IPS-18a (cell line): ENCODE measurements around the gene TMEM154.

Experiments
- H3K27ac ChIP-seq: one replicate; pipeline ENCODE4 v1.5.1; 2013; ENCODE audit warnings: low read length
- H3K27me3 ChIP-seq: one replicate; pipeline ENCODE4 v1.6.1; 2013; ENCODE audit warnings: mild to moderate bottlenecking, low read length; ENCODE audit not compliant: control insufficient read depth, insufficient read depth
- H3K36me3 ChIP-seq: one replicate; pipeline ENCODE4 v1.6.1; 2013; ENCODE audit warnings: low read depth, low read length; ENCODE audit not compliant: control insufficient read depth
- H3K4me1 ChIP-seq: one replicate; pipeline ENCODE4 v1.6.1; 2013; ENCODE audit warnings: low read depth, low read length; ENCODE audit not compliant: control insufficient read depth
- H3K4me3 ChIP-seq: one replicate; pipeline ENCODE4 v1.5.1; 2013; ENCODE audit warnings: low read length
- H3K9ac ChIP-seq: one replicate; pipeline ENCODE4 v1.6.1; 2013; ENCODE audit warnings: mild to moderate bottlenecking, low read length, moderate library complexity
- H3K9me3 ChIP-seq: one replicate; pipeline ENCODE4 v1.6.1; 2013; ENCODE audit warnings: low read depth, low read length; ENCODE audit not compliant: control insufficient read depth

TMEM154 gene

DNA sequence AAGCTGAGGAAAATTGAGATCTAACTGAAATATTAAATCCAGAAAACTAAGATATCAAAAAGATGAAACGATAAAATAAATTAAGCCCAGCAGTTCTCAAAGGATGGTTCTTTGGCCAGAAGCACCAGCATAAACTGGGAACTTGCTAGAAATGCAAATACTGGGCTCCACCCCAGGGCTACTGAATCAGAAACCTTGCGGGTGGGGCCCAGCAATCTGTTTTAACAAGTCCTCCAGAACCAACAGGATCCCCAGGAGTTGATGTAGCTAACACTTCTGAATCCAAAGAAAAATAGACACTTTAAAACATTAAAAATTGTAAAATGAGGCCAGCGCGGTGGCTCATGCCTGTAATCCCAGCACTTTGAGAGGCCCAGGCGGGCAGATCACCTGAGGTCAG is 14.1 kb upstream of the TMEM154 start:
- H3K4me1 ChIP-seq: peaks cover 8% of the 10 kb centered on the region
- no peak overlapping the region for H3K27ac ChIP-seq
- no peak overlapping the region for H3K4me3 ChIP-seq
- no peak overlapping the region for H3K9ac ChIP-seq
- H3K27me3 ChIP-seq: no peaks in the 10 kb centered on the region
- no peaks in the 10 kb centered on the region for H3K36me3 ChIP-seq
- no peaks in the 10 kb centered on the region for H3K9me3 ChIP-seq

DNA sequence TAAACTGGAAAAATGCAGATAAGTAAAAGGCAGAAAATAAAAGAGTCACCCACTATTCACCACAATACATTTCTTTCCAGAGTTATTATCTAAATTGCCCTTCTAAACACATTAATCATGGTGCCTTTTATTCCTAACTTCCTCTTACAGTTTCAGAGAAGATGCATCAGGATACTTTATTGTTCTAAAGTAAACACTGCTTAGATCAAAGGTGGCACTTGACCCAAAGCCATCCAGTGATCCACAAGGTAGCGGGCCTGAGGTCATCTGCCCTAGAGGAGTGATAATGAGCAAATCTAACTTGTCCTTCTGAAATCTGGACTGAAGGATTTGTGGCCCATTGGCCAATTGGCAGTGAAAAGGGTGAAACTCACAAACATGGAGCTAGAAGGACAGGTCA is 12.0 kb upstream of the TMEM154 start:
- Histone ChIP-seq H3K4me3 (no peak overlapping the region), H3K27me3 (no peaks in the 10 kb centered on the region), H3K27ac (no peak overlapping the region), H3K9me3 (no peaks in the 10 kb centered on the region), H3K9ac (no peak overlapping the region), H3K36me3 (no peaks in the 10 kb centered on the region), H3K4me1 (no peaks in the 10 kb centered on the region)

DNA sequence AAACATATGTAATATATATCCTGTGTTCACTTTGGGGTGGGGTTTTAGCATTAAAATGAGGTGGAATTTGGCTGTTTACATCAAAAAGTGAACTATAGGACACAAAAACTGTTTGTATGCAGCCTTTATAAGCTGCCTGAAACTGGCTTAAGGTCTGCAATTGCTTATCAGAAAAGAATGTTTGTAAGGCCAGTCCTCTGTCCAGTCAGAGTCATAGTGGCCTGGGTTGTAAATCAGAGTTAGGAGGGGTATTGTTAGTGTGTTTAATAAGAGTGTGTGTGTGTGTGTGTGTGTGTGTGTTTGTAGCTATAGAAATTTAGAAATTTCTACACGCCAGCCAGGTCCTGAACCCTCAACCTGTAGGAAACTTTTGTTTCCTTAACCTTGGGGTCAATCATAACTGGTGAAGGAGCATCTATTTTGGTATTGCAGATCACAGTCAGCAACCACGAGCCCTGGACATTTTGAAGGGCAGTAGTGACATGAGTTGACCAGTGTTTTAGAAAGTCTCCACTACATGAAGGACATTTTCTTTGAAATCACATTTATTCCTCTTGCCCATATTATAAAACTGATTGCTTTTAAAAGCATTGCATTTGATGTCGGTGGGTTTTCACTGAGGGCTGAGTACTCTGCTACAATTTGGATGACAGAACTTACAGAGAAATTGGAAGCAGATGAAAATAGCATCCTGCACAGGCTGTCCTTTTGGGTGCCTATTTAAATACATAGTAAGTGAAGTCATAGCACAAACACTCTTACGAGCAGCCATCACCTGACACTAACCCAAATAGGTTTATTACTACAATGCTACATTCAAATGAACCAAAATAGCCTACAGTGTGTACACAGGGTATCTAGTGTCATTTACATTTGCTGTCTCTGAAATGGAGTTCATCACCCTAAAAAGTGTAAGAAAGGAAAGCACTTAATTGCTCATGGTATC is 11.2 kb upstream of the TMEM154 start:
- Histone ChIP-seq H3K36me3 (no peaks in the 10 kb centered on the region), H3K4me3 (no peak overlapping the region), H3K9me3 (no peaks in the 10 kb centered on the region), H3K9ac (no peak overlapping the region), H3K27ac (no peak overlapping the region), H3K4me1 (no peaks in the 10 kb centered on the region), H3K27me3 (no peaks in the 10 kb centered on the region)

DNA sequence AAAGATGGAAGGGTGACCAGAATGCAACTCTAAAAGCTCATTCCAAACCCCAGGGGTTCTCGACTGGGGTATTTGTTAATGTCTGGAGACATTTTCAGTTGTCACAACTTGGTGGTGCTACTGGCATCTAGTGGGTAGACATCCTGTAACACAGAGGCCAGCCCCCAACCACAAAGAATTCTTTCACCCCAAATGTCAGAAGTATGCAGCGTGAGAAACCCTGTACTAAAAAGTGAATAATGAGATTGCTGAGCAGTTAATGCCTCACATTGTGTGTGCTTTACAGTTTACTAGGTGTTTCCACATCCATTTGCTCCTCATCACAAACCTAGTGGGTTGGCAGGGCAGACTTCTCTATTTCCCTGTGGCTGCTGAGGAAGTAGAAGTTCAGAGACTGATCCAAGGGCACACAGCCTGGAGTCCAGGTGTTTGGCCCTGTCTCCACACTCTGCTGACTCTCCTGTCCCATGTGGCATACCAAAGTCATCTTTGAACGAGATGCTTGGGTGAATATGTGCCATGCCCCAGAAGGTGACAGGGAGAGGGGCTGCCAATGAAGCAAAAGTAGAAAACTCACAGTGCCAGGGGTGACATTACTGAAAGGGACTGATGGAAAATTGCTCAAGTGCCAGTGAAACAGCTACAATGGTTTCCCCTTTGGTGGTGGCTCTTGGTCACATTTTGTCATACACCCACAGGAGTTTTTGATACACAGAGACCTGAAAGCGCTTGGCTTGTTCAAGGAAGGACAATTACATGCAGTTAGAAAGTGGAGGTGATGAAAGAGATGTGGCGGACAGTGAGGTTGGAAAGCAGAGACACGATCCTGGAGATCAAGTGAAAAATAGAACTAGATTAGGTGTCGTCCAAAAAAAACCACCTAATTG is 10.1 kb upstream of the TMEM154 start:
- no peaks in the 10 kb centered on the region for H3K36me3 ChIP-seq
- no peak overlapping the region for H3K4me3 ChIP-seq
- H3K9ac ChIP-seq: no peak overlapping the region
- H3K9me3 ChIP-seq: no peaks in the 10 kb centered on the region
- no peaks in the 10 kb centered on the region for H3K27me3 ChIP-seq
- H3K27ac ChIP-seq: no peak overlapping the region
- H3K4me1 ChIP-seq: no peaks in the 10 kb centered on the region

- Histone ChIP-seq H3K36me3 (no peaks in the 10 kb centered on the region), H3K27me3 (no peaks in the 10 kb centered on the region), H3K9me3 (no peaks in the 10 kb centered on the region), H3K4me1 (no peaks in the 10 kb centered on the region), H3K27ac (no peak overlapping the region), H3K9ac (no peak overlapping the region), H3K4me3 (no peak overlapping the region)
Measured at GRCh38 chr4:152687974-152688599, 8.3 kb upstream of the TMEM154 start.

DNA sequence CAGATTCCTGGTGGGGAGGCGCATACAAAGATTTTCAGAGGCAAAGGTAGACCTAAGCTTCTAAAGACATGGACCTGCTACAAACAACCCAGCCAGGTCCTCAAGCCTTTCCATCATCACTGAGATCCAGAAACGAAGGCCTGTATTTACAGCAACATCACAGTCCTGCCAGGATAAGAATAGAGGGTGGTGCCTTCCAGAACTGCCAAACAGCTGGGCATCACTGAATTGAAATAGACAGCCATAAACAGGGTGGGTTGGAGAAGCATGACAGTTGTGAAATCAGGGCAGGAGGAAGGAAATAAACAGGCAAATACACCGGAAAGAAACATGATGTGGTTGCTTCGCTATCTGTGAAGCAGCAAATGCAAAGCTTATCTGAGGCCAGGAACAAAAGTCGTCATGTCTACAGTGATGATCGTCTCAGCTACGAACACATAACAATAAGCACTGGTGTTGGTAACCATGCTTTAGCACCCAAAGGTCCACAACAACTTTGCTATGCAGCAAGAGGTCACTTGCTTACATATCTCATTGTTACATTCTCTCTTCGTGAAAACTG is 6.7 kb upstream of the TMEM154 start:
- Histone ChIP-seq H3K4me1 (no peaks in the 10 kb centered on the region), H3K27me3 (peaks cover 2% of the 10 kb centered on the region), H3K36me3 (no peaks in the 10 kb centered on the region), H3K9me3 (no peaks in the 10 kb centered on the region), H3K4me3 (no peak overlapping the region), H3K27ac (no peak overlapping the region), H3K9ac (no peak overlapping the region)

DNA sequence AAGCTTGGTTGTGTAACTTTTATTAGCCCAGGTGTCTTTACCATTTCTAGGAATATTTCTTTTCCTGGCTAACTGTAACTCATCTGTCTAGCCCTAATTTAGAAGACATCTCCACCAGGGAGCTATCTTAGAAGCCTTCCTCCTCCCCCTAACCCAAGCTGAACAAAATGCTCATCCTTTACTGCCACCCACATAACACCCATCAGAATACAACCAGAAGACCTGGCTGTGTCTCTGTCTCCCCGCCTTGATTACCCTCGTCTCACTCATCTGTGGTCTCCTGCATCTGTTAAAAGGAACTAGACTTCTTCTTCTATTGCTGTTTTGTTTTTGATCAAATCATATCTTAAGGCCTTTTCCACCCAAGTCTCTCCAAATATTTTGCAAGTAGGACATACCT is 4.8 kb upstream of the TMEM154 start:
- no peaks in the 10 kb centered on the region for H3K9me3 ChIP-seq
- no peaks in the 10 kb centered on the region for H3K4me1 ChIP-seq
- H3K36me3 ChIP-seq: no peaks in the 10 kb centered on the region
- no peak overlapping the region for H3K27ac ChIP-seq
- no peak overlapping the region for H3K4me3 ChIP-seq
- H3K27me3 ChIP-seq: peaks cover 21% of the 10 kb centered on the region
- no peak overlapping the region for H3K9ac ChIP-seq

DNA sequence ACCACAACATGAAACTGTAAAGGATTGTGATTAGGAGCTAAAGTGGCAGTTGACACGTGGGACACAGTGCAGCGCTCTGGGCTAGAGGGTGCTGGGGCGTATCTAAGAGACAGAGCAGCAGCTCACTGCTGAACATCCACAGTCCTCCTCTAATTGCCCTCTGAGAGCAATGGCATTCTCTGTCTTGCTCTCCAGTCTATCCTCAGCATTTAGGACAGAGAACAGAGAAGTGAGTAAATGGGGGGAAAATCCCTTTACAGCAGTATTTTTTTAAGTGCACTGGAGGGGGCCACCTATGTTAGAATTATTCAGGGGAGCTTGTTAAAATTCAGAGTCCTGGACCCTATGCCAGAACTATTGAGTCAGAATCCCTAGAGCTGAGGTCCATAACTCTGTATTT is 4.2 kb upstream of the TMEM154 start:
- H3K9me3 ChIP-seq: no peaks in the 10 kb centered on the region
- peaks cover 5% of the 10 kb centered on the region for H3K4me1 ChIP-seq

DNA sequence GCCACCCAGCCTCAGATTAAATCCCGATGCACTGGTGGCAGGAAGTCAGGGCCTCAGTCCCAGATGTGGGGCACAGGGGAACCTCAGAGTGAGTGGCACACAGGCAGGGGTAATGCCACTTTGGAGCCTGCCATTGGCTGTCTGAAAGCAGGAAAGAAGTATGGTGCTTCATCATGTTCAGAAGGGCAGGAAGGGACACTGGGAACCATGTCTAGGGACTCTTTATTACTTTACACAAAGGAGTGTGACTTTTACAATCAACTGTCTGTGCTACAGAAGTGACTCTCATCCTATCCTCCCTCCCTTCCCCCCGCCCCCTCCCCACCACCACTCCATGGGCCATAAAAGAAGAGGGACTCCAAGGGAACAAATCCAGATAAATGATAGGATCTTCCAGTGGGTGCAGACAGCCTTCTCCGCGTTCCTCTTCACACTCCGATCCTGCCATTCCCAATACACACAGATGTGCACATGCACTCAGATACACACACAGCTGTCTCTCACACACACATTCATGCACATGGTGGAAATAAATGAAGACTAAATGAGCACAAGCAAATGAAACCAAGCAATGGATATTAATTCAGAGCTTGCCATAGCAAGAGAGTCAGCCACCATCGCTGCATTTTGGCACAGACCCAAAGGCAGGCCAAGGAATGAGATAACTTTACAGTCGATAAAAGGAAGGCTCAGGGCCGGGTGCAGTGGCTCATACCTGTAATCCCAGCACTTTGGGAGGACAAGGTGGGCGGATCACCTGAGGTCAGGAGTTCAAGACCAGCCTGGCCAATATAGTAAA is 2.5 kb upstream of the TMEM154 start:
- Histone ChIP-seq H3K9ac (no peak overlapping the region), H3K36me3 (no peaks in the 10 kb centered on the region), H3K4me3 (no peak overlapping the region), H3K4me1 (peaks cover 16% of the 10 kb centered on the region), H3K27ac (no peak overlapping the region), H3K9me3 (no peaks in the 10 kb centered on the region), H3K27me3 (peaks cover 32% of the 10 kb centered on the region)

More for the DNA sequence above, 4.2 kb upstream of the TMEM154 start:
- H3K36me3 ChIP-seq: no peaks in the 10 kb centered on the region
- H3K4me3 ChIP-seq: no peak overlapping the region
- H3K27me3 ChIP-seq: peaks cover 26% of the 10 kb centered on the region
- no peak overlapping the region for H3K9ac ChIP-seq
- H3K27ac ChIP-seq: no peak overlapping the region

GRCh38 chr4:152680988-152681603 is 1.3 kb upstream of the TMEM154 start:
- Histone ChIP-seq H3K9ac (no peak overlapping the region), H3K9me3 (no peaks in the 10 kb centered on the region), H3K36me3 (no peaks in the 10 kb centered on the region), H3K4me3 (no peak overlapping the region), H3K27me3 (peaks cover 32% of the 10 kb centered on the region), H3K27ac (no peak overlapping the region), H3K4me1 (peaks cover 16% of the 10 kb centered on the region)
